ENCODE results near the gene ZBTB47. TPM values are rescaled to one million over a fixed set of nuclear protein-coding genes. Genes with fewer than 3 reads are reported as not detected.

ZBTB47 gene
- total and polyA plus RNA-seq, 2 experiments from 2014 or later: 5.2 to 72.8 TPM

DNA sequence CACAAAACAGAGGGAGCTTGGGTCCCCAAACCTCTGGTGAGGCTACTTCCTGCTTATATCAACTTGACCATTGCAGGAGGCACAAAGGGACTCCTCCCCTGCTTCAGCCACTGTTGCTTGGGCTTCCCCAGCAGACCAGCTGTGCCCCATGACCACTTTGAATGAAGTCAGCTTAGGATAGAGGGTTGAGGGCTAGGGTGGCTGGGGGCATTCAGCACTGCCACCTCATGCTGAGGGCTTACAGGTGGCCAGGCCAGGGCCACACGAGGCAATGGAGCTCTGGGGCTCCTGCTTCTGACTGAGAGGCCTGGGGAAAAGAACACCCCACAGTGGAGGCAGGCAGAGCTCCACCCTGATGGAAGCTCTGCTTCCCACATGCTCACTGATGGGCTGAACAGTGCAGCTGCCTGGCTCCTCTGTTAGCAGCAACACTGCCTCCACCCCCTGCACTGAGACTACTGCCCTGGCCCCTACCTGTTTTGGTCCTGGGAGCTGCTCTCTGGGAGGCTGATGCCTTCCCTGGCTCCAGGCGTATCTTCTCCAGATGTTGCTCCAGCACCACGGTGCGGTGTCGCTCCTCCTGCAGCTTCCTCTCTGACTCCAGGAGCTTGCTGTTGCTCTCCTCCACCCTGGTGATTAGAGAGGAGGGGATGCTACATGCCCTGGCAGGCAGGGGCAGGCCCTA, 59.3 kb downstream of the ZBTB47 start:
- H2AFZ ChIP-seq: no peak overlapping the region
- H3K9me2 ChIP-seq (ENCODE audit: insufficient read depth): no peaks in the 10 kb centered on the region
- TF ChIP-seq EZH2phosphoT487 (IDR thresholded peaks at IDR 0.05; ENCODE audit: insufficient read depth, low read depth): no peak
- TF ChIP-seq EZH2 (IDR thresholded peaks at IDR 0.05; ENCODE audit: insufficient read depth, poor library complexity, severe bottlenecking): no peak
- H3F3A ChIP-seq (ENCODE audit: insufficient read depth): no peaks in the 10 kb centered on the region
- no peaks in the 10 kb centered on the region for H4K20me1 ChIP-seq (ENCODE audit: insufficient read depth)
- H3K9ac ChIP-seq: no peak overlapping the region
- DNase-seq: no peak
- H3K36me3 ChIP-seq (ENCODE audit: low read depth): no peaks in the 10 kb centered on the region
- H3K4me2 ChIP-seq (ENCODE audit: unreplicated experiment): no peak overlapping the region
- H3K9me3 ChIP-seq (ENCODE audit: low read depth): no peaks in the 10 kb centered on the region
- H3K27me3 ChIP-seq (replicated peaks; ENCODE audit: insufficient read depth): no peaks in the 10 kb centered on the region; the same call in 1 of the 2 replicates
- in situ Hi-C loops (cut with MboI): no loop called here
- no peak overlapping the region for H3K4me3 ChIP-seq
- no peaks in the 10 kb centered on the region for H3K4me1 ChIP-seq (ENCODE audit: insufficient read depth)
- 55 to 67% methylated on average over 5 of the region's 5 CpGs for WGBS, 2 experiments (ENCODE audit: low coverage in 1 of 2, low lambda C conversion rate in 2 of 2, missing lambda C conversion rate in 2 of 2)
- H3K79me2 ChIP-seq (ENCODE audit: insufficient read depth): no peaks in the 10 kb centered on the region
- H3K27ac ChIP-seq: no peak overlapping the region

DNA sequence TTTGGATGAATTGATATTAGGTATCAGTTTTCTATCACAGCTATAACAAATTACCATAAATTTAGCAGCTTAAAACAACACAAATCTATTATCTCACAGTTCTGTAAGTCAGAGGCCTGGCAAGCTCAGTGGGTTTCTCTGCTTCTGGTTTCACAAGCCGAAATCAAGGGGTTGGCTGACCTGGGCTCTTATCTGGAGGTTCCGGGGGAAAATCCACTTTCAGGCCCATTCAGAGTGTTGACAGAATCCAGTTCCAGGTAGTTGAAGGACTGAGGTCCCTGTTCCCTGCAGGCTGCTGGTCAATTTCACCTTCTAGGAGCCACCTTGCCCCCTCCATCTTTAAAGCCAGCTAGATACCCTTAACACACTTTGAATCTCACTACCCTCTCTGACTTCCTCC, 60.2 kb downstream of the ZBTB47 start:
- Histone ChIP-seq H3K9me3 (ENCODE audit: low read depth) (no peaks in the 10 kb centered on the region), H3K4me3 (no peak overlapping the region), H3K9ac (no peak overlapping the region), H3K27me3 (replicated peaks; ENCODE audit: insufficient read depth) (no peaks in the 10 kb centered on the region; the same call in 1 of the 2 replicates), H2AFZ (no peak overlapping the region), H3K9me2 (ENCODE audit: insufficient read depth) (no peaks in the 10 kb centered on the region), H4K20me1 (ENCODE audit: insufficient read depth) (no peaks in the 10 kb centered on the region), H3K79me2 (ENCODE audit: insufficient read depth) (no peaks in the 10 kb centered on the region), H3K4me2 (ENCODE audit: unreplicated experiment) (no peak overlapping the region), H3K36me3 (ENCODE audit: low read depth) (no peaks in the 10 kb centered on the region), H3K27ac (no peak overlapping the region), H3K4me1 (ENCODE audit: insufficient read depth) (no peaks in the 10 kb centered on the region), H3F3A (ENCODE audit: insufficient read depth) (no peaks in the 10 kb centered on the region)
- WGBS, 2 experiments (ENCODE audit: low coverage in 1 of 2, low lambda C conversion rate in 2 of 2, missing lambda C conversion rate in 2 of 2): 74 to 80% methylated on average over 2 of the region's 2 CpGs
- TF ChIP-seq EZH2 (IDR thresholded peaks at IDR 0.05; ENCODE audit: insufficient read depth, poor library complexity, severe bottlenecking): no peak
- TF ChIP-seq EZH2phosphoT487 (IDR thresholded peaks at IDR 0.05; ENCODE audit: insufficient read depth, low read depth): no peak
- no peak for DNase-seq
- in situ Hi-C loops (cut with MboI): no loop called here

DNA sequence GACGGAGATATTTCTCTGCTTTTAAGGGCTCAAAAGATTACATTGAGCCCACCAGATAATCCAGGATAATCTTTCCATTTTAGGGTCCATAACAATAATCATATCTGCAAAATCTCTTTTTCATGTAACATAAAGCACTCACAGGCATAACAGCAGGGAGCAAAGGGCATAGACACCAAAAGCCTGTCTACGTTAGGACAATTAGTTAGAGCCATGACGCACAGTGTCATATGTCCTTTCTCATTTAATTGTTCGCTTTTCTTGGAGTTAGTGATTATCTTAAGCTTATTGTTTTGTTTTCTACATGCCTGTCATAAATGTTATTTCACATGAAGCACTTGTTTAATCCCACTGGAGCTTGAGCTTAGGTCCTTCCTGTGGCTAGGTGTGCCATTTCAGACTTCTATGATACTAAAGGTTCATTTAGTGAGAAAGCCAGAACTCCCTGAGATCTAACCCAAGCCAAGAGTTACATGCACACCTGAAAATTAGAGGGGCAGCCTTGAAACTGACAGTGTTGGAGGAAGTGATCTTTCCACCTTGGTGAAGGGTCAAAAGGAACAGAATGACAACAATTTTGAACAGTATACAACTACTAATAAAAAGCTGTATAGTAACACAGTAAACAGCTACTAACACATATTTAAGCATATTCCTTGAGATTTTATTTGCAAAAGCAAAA, 60.8 kb downstream of the ZBTB47 start:
- no peak overlapping the region for H3K9ac ChIP-seq
- H3K9me3 ChIP-seq (ENCODE audit: low read depth): no peaks in the 10 kb centered on the region
- DNase-seq: no peak
- no peaks in the 10 kb centered on the region for H3K9me2 ChIP-seq (ENCODE audit: insufficient read depth)
- H4K20me1 ChIP-seq (ENCODE audit: insufficient read depth): no peaks in the 10 kb centered on the region
- no peak overlapping the region for H3K4me2 ChIP-seq (ENCODE audit: unreplicated experiment)
- no peak overlapping the region for H3K4me3 ChIP-seq
- no peaks in the 10 kb centered on the region for H3K36me3 ChIP-seq (ENCODE audit: low read depth)
- H3K79me2 ChIP-seq (ENCODE audit: insufficient read depth): no peaks in the 10 kb centered on the region
- TF ChIP-seq EZH2 (IDR thresholded peaks at IDR 0.05; ENCODE audit: insufficient read depth, poor library complexity, severe bottlenecking) (no peak), EZH2phosphoT487 (IDR thresholded peaks at IDR 0.05; ENCODE audit: insufficient read depth, low read depth) (no peak)
- no peaks in the 10 kb centered on the region for H3F3A ChIP-seq (ENCODE audit: insufficient read depth)
- in situ Hi-C loops (cut with MboI): no loop called here
- H3K27ac ChIP-seq: no peak overlapping the region
- no peak overlapping the region for H2AFZ ChIP-seq
- H3K4me1 ChIP-seq (ENCODE audit: insufficient read depth): no peaks in the 10 kb centered on the region
- no peaks in the 10 kb centered on the region; the same call in 1 of the 2 replicates for H3K27me3 ChIP-seq (replicated peaks; ENCODE audit: insufficient read depth)
- 71 to 74% methylated on average over 4 of the region's 4 CpGs for WGBS, 2 experiments (ENCODE audit: low coverage in 1 of 2, low lambda C conversion rate in 2 of 2, missing lambda C conversion rate in 2 of 2)

Other genes starting within 250 kb of the ZBTB47 start
- not detected in 2 replicates for gene LYZL4, start 243.1 kb upstream of the ZBTB47 start, total RNA-seq (2014; rRNA removed; shearing (Covaris generic))
- gene LYZL4, start 243.1 kb upstream of the ZBTB47 start, polyA plus RNA-seq (2016; fragmentation: Nextera tagmentation; extraction: Ambion mirVana): not detected in 2 replicates
- not detected in 2 replicates for gene VIPR1, start 151.1 kb upstream of the ZBTB47 start, total RNA-seq (2014; rRNA removed; shearing (Covaris generic))
- not detected in 2 replicates for gene VIPR1, start 151.1 kb upstream of the ZBTB47 start, polyA plus RNA-seq (2016; fragmentation: Nextera tagmentation; extraction: Ambion mirVana)
- gene SEC22C, start 71.7 kb upstream of the ZBTB47 start, total RNA-seq (2014; rRNA removed; shearing (Covaris generic)): 67.3 and 80.1 TPM in 2 replicates
- gene SEC22C, start 71.7 kb upstream of the ZBTB47 start, polyA plus RNA-seq (2016; fragmentation: Nextera tagmentation; extraction: Ambion mirVana): 55.9 and 56.9 TPM in 2 replicates
- gene SS18L2, start 62.8 kb upstream of the ZBTB47 start, total RNA-seq (2014; rRNA removed; shearing (Covaris generic)): 11.1 and 23.5 TPM in 2 replicates
- 46.9 and 49.1 TPM in 2 replicates for gene SS18L2, start 62.8 kb upstream of the ZBTB47 start, polyA plus RNA-seq (2016; fragmentation: Nextera tagmentation; extraction: Ambion mirVana)
- gene NKTR, start 53.0 kb upstream of the ZBTB47 start, total RNA-seq (2014; rRNA removed; shearing (Covaris generic)): 26.0 and 41.9 TPM in 2 replicates
- gene NKTR, start 53.0 kb upstream of the ZBTB47 start, polyA plus RNA-seq (2016; fragmentation: Nextera tagmentation; extraction: Ambion mirVana): 25.8 and 32.6 TPM in 2 replicates
- gene KLHL40, start 31.8 kb downstream of the ZBTB47 start, total RNA-seq (2014; rRNA removed; shearing (Covaris generic)): not detected in 2 replicates
- not detected in 2 replicates for gene KLHL40, start 31.8 kb downstream of the ZBTB47 start, polyA plus RNA-seq (2016; fragmentation: Nextera tagmentation; extraction: Ambion mirVana)
- not detected in 2 replicates for gene HHATL, start 49.1 kb downstream of the ZBTB47 start, total RNA-seq (2014; rRNA removed; shearing (Covaris generic))
- gene HHATL, start 49.1 kb downstream of the ZBTB47 start, polyA plus RNA-seq (2016; fragmentation: Nextera tagmentation; extraction: Ambion mirVana): not detected in 2 replicates
- gene CCDC13, start 119.6 kb downstream of the ZBTB47 start, total RNA-seq (2014; rRNA removed; shearing (Covaris generic)): 0.22 and 1.3 TPM in 2 replicates
- 0.41 and 1.1 TPM in 2 replicates for gene CCDC13, start 119.6 kb downstream of the ZBTB47 start, polyA plus RNA-seq (2016; fragmentation: Nextera tagmentation; extraction: Ambion mirVana)
- 154 and 173 TPM in 2 replicates for gene HIGD1A, start 150.8 kb downstream of the ZBTB47 start, total RNA-seq (2014; rRNA removed; shearing (Covaris generic))
- gene HIGD1A, start 150.8 kb downstream of the ZBTB47 start, polyA plus RNA-seq (2016; fragmentation: Nextera tagmentation; extraction: Ambion mirVana): 211 and 217 TPM in 2 replicates
- 0.11 TPM in 1 of 2 replicates, not detected in the other for gene ACKR2, start 155.7 kb downstream of the ZBTB47 start, total RNA-seq (2014; rRNA removed; shearing (Covaris generic))
- gene ACKR2, start 155.7 kb downstream of the ZBTB47 start, polyA plus RNA-seq (2016; fragmentation: Nextera tagmentation; extraction: Ambion mirVana): 0.23 and 0.32 TPM in 2 replicates
- gene CYP8B1, start 222.2 kb downstream of the ZBTB47 start, total RNA-seq (2014; rRNA removed; shearing (Covaris generic)): not detected in 2 replicates
- not detected in 2 replicates for gene CYP8B1, start 222.2 kb downstream of the ZBTB47 start, polyA plus RNA-seq (2016; fragmentation: Nextera tagmentation; extraction: Ambion mirVana)

Data from GM23248 (cell line).